HepG2 (cell line): ENCODE results near the gene STK17A.

ENCODE experiments used
- CBX5 ChIP-seq: sonication (generic); formaldehyde crosslinking; IDR thresholded peaks from 2 replicates; pipeline ENCODE4 v1.4.0; 2020; ENCODE audit warnings: missing genetic modification reagents, borderline replicate concordance
- DPF2 ChIP-seq: sonication (generic); formaldehyde crosslinking; IDR thresholded peaks from 2 replicates; pipeline ENCODE4 v1.4.0; 2020; ENCODE audit warnings: mild to moderate bottlenecking, low read depth, missing genetic modification reagents, borderline replicate concordance
- MTA3 ChIP-seq: sonication (generic); formaldehyde crosslinking; IDR thresholded peaks from 2 replicates; pipeline ENCODE4 v1.4.0; 2020; ENCODE audit warnings: missing genetic modification reagents
- TF ChIP-seq, protein P1 (sequence below): sonication (generic); formaldehyde crosslinking; IDR thresholded peaks from 2 replicates; pipeline ENCODE4 v1.5.0; 2020; ENCODE audit warnings: mild to moderate bottlenecking, missing genetic modification reagents, moderate library complexity

DNA sequence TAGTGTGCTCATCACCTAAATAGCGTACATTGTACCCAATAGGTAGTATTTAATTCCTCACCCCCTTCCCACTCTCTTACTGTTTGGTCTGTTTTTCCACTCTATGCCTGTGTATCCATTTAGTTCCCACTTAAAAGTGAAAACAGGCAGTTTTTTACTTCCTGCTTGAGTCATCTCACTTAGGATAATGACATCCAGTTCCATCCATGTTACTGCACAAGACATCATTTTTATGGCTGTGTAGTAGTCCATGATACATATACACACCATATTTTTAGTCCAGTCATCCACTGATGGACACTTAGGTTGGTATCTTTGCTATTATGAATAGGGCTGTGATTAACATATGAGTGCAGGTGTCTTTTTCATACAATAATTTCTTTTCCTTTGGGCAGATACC, 10.1 kb downstream of the STK17A start:
- TF ChIP-seq, protein P1, sequence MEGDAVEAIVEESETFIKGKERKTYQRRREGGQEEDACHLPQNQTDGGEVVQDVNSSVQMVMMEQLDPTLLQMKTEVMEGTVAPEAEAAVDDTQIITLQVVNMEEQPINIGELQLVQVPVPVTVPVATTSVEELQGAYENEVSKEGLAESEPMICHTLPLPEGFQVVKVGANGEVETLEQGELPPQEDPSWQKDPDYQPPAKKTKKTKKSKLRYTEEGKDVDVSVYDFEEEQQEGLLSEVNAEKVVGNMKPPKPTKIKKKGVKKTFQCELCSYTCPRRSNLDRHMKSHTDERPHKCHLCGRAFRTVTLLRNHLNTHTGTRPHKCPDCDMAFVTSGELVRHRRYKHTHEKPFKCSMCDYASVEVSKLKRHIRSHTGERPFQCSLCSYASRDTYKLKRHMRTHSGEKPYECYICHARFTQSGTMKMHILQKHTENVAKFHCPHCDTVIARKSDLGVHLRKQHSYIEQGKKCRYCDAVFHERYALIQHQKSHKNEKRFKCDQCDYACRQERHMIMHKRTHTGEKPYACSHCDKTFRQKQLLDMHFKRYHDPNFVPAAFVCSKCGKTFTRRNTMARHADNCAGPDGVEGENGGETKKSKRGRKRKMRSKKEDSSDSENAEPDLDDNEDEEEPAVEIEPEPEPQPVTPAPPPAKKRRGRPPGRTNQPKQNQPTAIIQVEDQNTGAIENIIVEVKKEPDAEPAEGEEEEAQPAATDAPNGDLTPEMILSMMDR (CRISPR knock-in tag), result no peak
- no peak for TF ChIP-seq CBX5 (CRISPR knock-in tag)
- no peak for TF ChIP-seq MTA3 (CRISPR knock-in tag)
- no peak for TF ChIP-seq DPF2 (CRISPR knock-in tag)
